ENCODE data around the gene CRAT. TPM values are rescaled to one million over a fixed set of nuclear protein-coding genes. Genes with fewer than 3 reads are reported as not detected.

CRAT gene
- total and polyA plus RNA-seq, 2 of the 4 experiments (the other 2 are of a cell fraction), result 18.8 to 41.6 TPM

GRCh38 chr9:129108805-129109536 is 1.6 kb downstream of the CRAT start:
- H3K27me3 ChIP-seq (ENCODE audit: control insufficient read depth, insufficient read depth, low read length), result no peaks in the 10 kb centered on the region
- H2AK5ac ChIP-seq (ENCODE audit: low read depth, low read length), result no peak overlapping the region
- dilution Hi-C loops (cut with HindIII; ENCODE audit: low sequenced_read_pairs, unreplicated experiment), result no loop called here
- ATAC-seq (ENCODE audit: low read depth) (no peak), DNase-seq (no peak)
- H2BK120ac ChIP-seq (ENCODE audit: low read depth, low read length), result no peak overlapping the region
- H4K5ac ChIP-seq (ENCODE audit: low read depth, low read length), result no peak overlapping the region
- CTCF ChIA-PET, result interaction anchor here (0.9 kb wide), 1 partner anchor 16 kb away, joined by 3 read pairs; no protein-coding TSS in a partner anchor
- H3K4me1 ChIP-seq (ENCODE audit: control insufficient read depth, insufficient read depth, low read length), result peaks cover 7% of the 10 kb centered on the region
- peak overlapping the region; percentile 57 for H2AK9ac ChIP-seq (replicated peaks; ENCODE audit: low read depth, low read length, poor library complexity)
- in situ Hi-C loops (cut with MboI; ENCODE audit: low sequenced_read_pairs), result no loop called here
- H3K9ac ChIP-seq (ENCODE audit: low read depth, low read length), result no peak overlapping the region
- no peak overlapping the region for H3K14ac ChIP-seq (replicated peaks; ENCODE audit: low read depth, low read length)
- no peaks in the 10 kb centered on the region for H3K9me3 ChIP-seq (ENCODE audit: control insufficient read depth, insufficient read depth, low read length)
- H2BK15ac ChIP-seq (ENCODE audit: low read depth, low read length), result no peak overlapping the region
- no peak overlapping the region for H3K27ac ChIP-seq (ENCODE audit: insufficient read depth, low read length)
- no peak overlapping the region for H2BK5ac ChIP-seq (ENCODE audit: low read depth, low read length, poor library complexity, severe bottlenecking)
- no TSS peak for BruUV-seq (replicated peaks)
- H3K4me2 ChIP-seq (ENCODE audit: low read depth, low read length), result no peak overlapping the region
- H4K91ac ChIP-seq (ENCODE audit: insufficient read depth, low read depth, low read length), result no peak overlapping the region
- H3K23ac ChIP-seq (ENCODE audit: low read depth, low read length), result no peak overlapping the region
- no peak for TF ChIP-seq RAD21 (IDR thresholded peaks at IDR 0.05; ENCODE audit: low read length)
- TF ChIP-seq USF2 (IDR thresholded peaks at IDR 0.05; ENCODE audit: low read depth, low read length), result no peak
- TF ChIP-seq POLR2A (IDR thresholded peaks at IDR 0.05; ENCODE audit: low read depth, low read length), result no peak
- no peak for TF ChIP-seq MAZ (IDR thresholded peaks at IDR 0.05; ENCODE audit: borderline replicate concordance, low read depth, low read length)
- TF ChIP-seq CTCF (conservative IDR thresholded peaks at IDR 0.05; ENCODE audit: low read depth, low read length), result no peak
- TF ChIP-seq MXI1 (IDR thresholded peaks at IDR 0.05; ENCODE audit: borderline replicate concordance, low read depth, low read length), result no peak
- no peak for TF ChIP-seq FOS (IDR thresholded peaks at IDR 0.05; ENCODE audit: low read depth, low read length)
- no peak for TF ChIP-seq BHLHE40 (IDR thresholded peaks at IDR 0.05; ENCODE audit: low read depth, low read length)
- no peak for TF ChIP-seq ELK1 (IDR thresholded peaks at IDR 0.05; ENCODE audit: borderline replicate concordance, low read depth, low read length)
- no peak for TF ChIP-seq SMC3 (IDR thresholded peaks at IDR 0.05; ENCODE audit: low read depth, low read length)
- no peak for TF ChIP-seq CEBPB (IDR thresholded peaks at IDR 0.05; ENCODE audit: low read depth, low read length)
- TF ChIP-seq NFE2L2 (IDR thresholded peaks at IDR 0.05; ENCODE audit: low read depth, low read length), result no peak
- TF ChIP-seq MAFK (IDR thresholded peaks at IDR 0.05; ENCODE audit: low read depth, low read length), result no peak
- TF ChIP-seq RCOR1 (IDR thresholded peaks at IDR 0.05; ENCODE audit: insufficient replicate concordance, low read length), result no peak
- TF ChIP-seq RFX5 (IDR thresholded peaks at IDR 0.05; ENCODE audit: low read depth, low read length), result no peak
- no peak for TF ChIP-seq CHD1 (IDR thresholded peaks at IDR 0.05; ENCODE audit: low read depth, low read length)
- WGBS, 2 experiments (ENCODE audit: extremely low coverage in 2 of 2, insufficient read length in 1 of 2), result 100% methylated on average over 2 of the region's 10 CpGs; no CpG with 5 or more reads in 1 of the 2 experiments
- no peak overlapping the region for H4K8ac ChIP-seq (ENCODE audit: low read depth in 2 of 2, low read length in 2 of 2)
- peaks cover 19% of the 10 kb centered on the region for H3K36me3 ChIP-seq (ENCODE audit: control insufficient read depth, insufficient read depth, low read length)
- no peak overlapping the region for H3K4ac ChIP-seq (ENCODE audit: low read depth, low read length)
- POLR2A ChIA-PET (ENCODE audit: unreplicated experiment), result no interaction called here
- H4K20me1 ChIP-seq (ENCODE audit: insufficient read depth, low read length), result peaks cover 4% of the 10 kb centered on the region
- H3K79me1 ChIP-seq (ENCODE audit: low read depth in 1 of 2, low read length in 2 of 2), result peaks cover 20 to 59% of the 10 kb centered on the region in 2 experiments
- H3K4me3 ChIP-seq (ENCODE audit: insufficient read depth, low read depth, low read length), result no peak overlapping the region
- H3K18ac ChIP-seq (ENCODE audit: low read depth, low read length), result no peak overlapping the region
- no peak overlapping the region for H3K56ac ChIP-seq (ENCODE audit: extremely low read depth, insufficient read depth, low read length)
- H2AFZ ChIP-seq (replicated peaks; ENCODE audit: low read length, poor library complexity), result no peak overlapping the region
- 0 out of 2 replicates have a peak, but pooled peaks cover 3% of the 10 kb centered on the region for H3K9me1 ChIP-seq (ENCODE audit: insufficient read depth, low read length)
- intact Hi-C loops (cut with micrococcal nuclease), result no loop called here
- no peak overlapping the region for H2BK20ac ChIP-seq (ENCODE audit: low read depth, low read length)

Data from IMR-90 (cell line).